CD4-positive, alpha-beta T cell (primary cell): Measurements from ENCODE around the gene CALN1. TPM values are rescaled to one million over a fixed set of nuclear protein-coding genes. Genes with fewer than 3 reads are reported as not detected.

ENCODE experiments used
- ATAC-seq: fragments of 200-7000 bp; cut with Tn5 transposase; one replicate; pipeline ENCODE4 v1.10.0; 2022; ENCODE audit warnings: mild to moderate bottlenecking; ENCODE audit not compliant: poor library complexity
- CTCF ChIA-PET: fragments of 350-600 bp; sonication (Branson Sonifier 250); formaldehyde crosslinking; loops from one replicate; lab custom pipeline; 2021; ENCODE audit warnings: antibody characterized with exemption, inconsistent platforms; lab: Charles Lee
- POLR2A ChIA-PET: fragments of 350-600 bp; sonication (Branson Sonifier 250); formaldehyde crosslinking; loops from one replicate; lab custom pipeline; 2021; ENCODE audit warnings: antibody characterized with exemption, inconsistent platforms; lab: Charles Lee
- DNase-seq, 14 experiments: peaks; one replicate each; pipeline ENCODE4 v3.0.0-alpha.2; 2013 to 2020; ENCODE audit warnings: mixed read lengths in 2 of 14
- H3K27ac ChIP-seq, 2 donors: one replicate each; pipeline versions ENCODE4 v1.5.1 to v1.7.0; 2013; ENCODE audit warnings: low read length in 2 of 2, low read depth in 1 of 2, mild to moderate bottlenecking in 1 of 2
- H3K27me3 ChIP-seq, 2 experiments: 1 replicate in 1 of 2; 2 replicates in 1 of 2; pipeline versions ENCODE4 v1.6.1 to v1.7.0; 2013; ENCODE audit warnings: low read length in 2 of 2, control low read depth in 1 of 2, mild to moderate bottlenecking in 1 of 2, moderate library complexity in 1 of 2; ENCODE audit not compliant: insufficient read depth in 2 of 2, control insufficient read depth in 1 of 2
- H3K36me3 ChIP-seq: one replicate; pipeline ENCODE4 v1.6.1; 2013; ENCODE audit warnings: low read length, control low read depth; ENCODE audit not compliant: insufficient read depth
- H3K4me1 ChIP-seq: one replicate; pipeline ENCODE4 v1.6.1; 2013; ENCODE audit warnings: low read length, control low read depth; ENCODE audit not compliant: insufficient read depth
- H3K4me3 ChIP-seq: one replicate; pipeline ENCODE4 v1.5.1; 2013; ENCODE audit warnings: mild to moderate bottlenecking, low read length, moderate library complexity
- H3K9me3 ChIP-seq, 2 experiments: 1 replicate in 1 of 2; 2 replicates in 1 of 2; pipeline versions ENCODE4 v1.6.1 to v1.7.0; 2013; ENCODE audit warnings: low read length in 2 of 2, mild to moderate bottlenecking in 2 of 2, control low read depth in 1 of 2, moderate library complexity in 1 of 2; ENCODE audit not compliant: control insufficient read depth in 1 of 2, insufficient read depth in 1 of 2
- H3K27ac Mint-ChIP-seq: one replicate; pipeline ENCODE4 v1.8.0; 2020; ENCODE audit warnings: mixed read lengths
- H3K27me3 Mint-ChIP-seq: one replicate; pipeline ENCODE4 v1.8.0; 2021; ENCODE audit warnings: mixed read lengths
- H3K36me3 Mint-ChIP-seq: one replicate; pipeline ENCODE4 v1.8.0; 2021; ENCODE audit warnings: low read depth, mixed read lengths
- H3K4me1 Mint-ChIP-seq: one replicate; pipeline ENCODE4 v1.8.0; 2021; ENCODE audit warnings: low read depth, mixed read lengths
- H3K4me3 Mint-ChIP-seq: one replicate; pipeline ENCODE4 v1.8.0; 2020; ENCODE audit warnings: mild to moderate bottlenecking, mixed read lengths
- H3K9me3 Mint-ChIP-seq: one replicate; pipeline ENCODE4 v1.8.0; 2020; ENCODE audit warnings: mixed read lengths
- intact Hi-C, 2 experiments: fragments of 100-400 bp; cut with DNase I in 1 of 2; cut with micrococcal nuclease in 1 of 2; formaldehyde crosslinking; loops; one replicate each; pipeline versions ENCODE4 v1.15.1 to v1.9.0; 2023 to 2025; cut with DNase I, micrococcal nuclease
- total RNA-seq, 174 experiments: library from RNA in 2 of 174; stranded (reverse) in 2 of 174; gene quantifications; one replicate each; pipeline ENCODE4 v1.2.3 and lab custom pipeline; 2021 to 2026
- TF ChIP-seq, protein P1 (sequence below): fragments of 200-600 bp; IDR thresholded peaks from one replicate; pipeline ENCODE4 v1.8.0; 2022; ENCODE audit warnings: antibody characterized with exemption, mild to moderate bottlenecking

Gene CALN1
- total RNA-seq, 2 experiments from 2014 or later = 0.06 TPM; not detected in 1

- DNase-seq (no peak), ATAC-seq (no peak)
- Histone ChIP-seq H3K27ac (no peak overlapping the region), H3K4me1 (no peaks in the 10 kb centered on the region), H3K36me3 (no peaks in the 10 kb centered on the region), H3K4me3 (no peak overlapping the region), H3K27me3 (no peaks in the 10 kb centered on the region), H3K9me3 (no peaks in the 10 kb centered on the region)
- no peaks in the 10 kb centered on the region for H3K9me3 Mint-ChIP-seq
- TF ChIP-seq, protein P1, sequence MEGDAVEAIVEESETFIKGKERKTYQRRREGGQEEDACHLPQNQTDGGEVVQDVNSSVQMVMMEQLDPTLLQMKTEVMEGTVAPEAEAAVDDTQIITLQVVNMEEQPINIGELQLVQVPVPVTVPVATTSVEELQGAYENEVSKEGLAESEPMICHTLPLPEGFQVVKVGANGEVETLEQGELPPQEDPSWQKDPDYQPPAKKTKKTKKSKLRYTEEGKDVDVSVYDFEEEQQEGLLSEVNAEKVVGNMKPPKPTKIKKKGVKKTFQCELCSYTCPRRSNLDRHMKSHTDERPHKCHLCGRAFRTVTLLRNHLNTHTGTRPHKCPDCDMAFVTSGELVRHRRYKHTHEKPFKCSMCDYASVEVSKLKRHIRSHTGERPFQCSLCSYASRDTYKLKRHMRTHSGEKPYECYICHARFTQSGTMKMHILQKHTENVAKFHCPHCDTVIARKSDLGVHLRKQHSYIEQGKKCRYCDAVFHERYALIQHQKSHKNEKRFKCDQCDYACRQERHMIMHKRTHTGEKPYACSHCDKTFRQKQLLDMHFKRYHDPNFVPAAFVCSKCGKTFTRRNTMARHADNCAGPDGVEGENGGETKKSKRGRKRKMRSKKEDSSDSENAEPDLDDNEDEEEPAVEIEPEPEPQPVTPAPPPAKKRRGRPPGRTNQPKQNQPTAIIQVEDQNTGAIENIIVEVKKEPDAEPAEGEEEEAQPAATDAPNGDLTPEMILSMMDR = no peak
- no peak overlapping the region for H3K27ac Mint-ChIP-seq
- ChIA-PET POLR2A (no interaction called here), CTCF (no interaction called here)
- no peak overlapping the region for H3K4me3 Mint-ChIP-seq
- H3K27me3 Mint-ChIP-seq = no peaks in the 10 kb centered on the region
- H3K36me3 Mint-ChIP-seq = no peaks in the 10 kb centered on the region
- intact Hi-C loops = no loop called here
- H3K4me1 Mint-ChIP-seq = no peaks in the 10 kb centered on the region
Observed at GRCh38 chr7:72298091-72298490, 114.0 kb downstream of the CALN1 start.

DNA sequence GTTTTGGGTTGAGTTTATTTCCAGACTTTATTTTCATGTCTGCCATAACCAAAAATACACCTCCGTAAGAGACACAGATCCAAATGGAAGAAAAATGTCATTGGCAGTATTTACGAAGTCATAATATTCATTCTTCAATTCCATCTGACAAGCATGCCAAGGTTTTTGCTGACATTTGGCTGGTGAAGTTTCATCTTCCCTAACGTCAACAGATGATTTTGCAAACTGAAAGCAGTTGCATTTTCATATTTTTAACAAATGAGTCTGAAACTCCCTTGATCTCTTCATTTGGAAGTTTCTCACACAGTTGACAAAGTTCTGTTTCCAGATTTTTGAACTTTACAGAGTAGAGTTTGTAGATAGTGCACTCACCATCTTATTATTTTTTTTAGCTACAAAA is 114.5 kb downstream of the CALN1 start:
- no peaks in the 10 kb centered on the region for H3K27me3 Mint-ChIP-seq
- TF ChIP-seq, protein P1 = no peak
- H3K4me3 Mint-ChIP-seq = no peak overlapping the region
- POLR2A ChIA-PET = no interaction called here
- H3K4me1 Mint-ChIP-seq = no peaks in the 10 kb centered on the region
- CTCF ChIA-PET = no interaction called here
- peaks cover 2% of the 10 kb centered on the region for H3K9me3 Mint-ChIP-seq
- Histone ChIP-seq H3K36me3 (no peaks in the 10 kb centered on the region), H3K9me3 (no peaks in the 10 kb centered on the region), H3K27ac (no peak overlapping the region), H3K27me3 (no peaks in the 10 kb centered on the region), H3K4me3 (no peak overlapping the region), H3K4me1 (no peaks in the 10 kb centered on the region)
- intact Hi-C loops = no loop called here
- H3K27ac Mint-ChIP-seq = no peak overlapping the region
- no peaks in the 10 kb centered on the region for H3K36me3 Mint-ChIP-seq
- no peak for ATAC-seq
- DNase-seq = no peak

DNA sequence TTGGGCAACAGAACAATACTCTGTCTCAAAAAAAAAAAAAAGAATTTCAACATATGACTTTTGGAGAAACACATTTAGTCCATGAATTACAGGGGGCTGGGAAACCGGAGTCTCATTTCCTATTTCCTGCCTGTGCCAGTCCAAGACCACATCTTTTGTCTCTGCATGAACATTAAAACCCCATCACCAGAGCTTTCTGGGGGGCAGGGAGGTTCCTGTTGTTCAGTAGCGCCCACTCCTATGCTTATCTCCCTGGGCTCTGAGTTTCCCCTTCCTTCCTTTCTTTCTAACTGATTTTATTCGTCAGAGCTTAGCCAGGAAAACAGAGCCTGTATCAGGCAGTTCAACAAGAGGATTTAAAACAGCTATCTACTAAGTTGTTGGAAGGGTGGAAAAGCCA is 119.3 kb downstream of the CALN1 start:
- Mint-ChIP-seq H3K36me3 (no peaks in the 10 kb centered on the region), H3K4me1 (no peaks in the 10 kb centered on the region), H3K27ac (no peak overlapping the region), H3K9me3 (peaks cover 5% of the 10 kb centered on the region), H3K27me3 (no peaks in the 10 kb centered on the region), H3K4me3 (no peak overlapping the region)
- intact Hi-C loops = no loop called here
- H3K36me3 ChIP-seq = no peaks in the 10 kb centered on the region
- H3K27me3 ChIP-seq = no peaks in the 10 kb centered on the region
- no peak overlapping the region for H3K4me3 ChIP-seq
- TF ChIP-seq, protein P1 = no peak
- no peak overlapping the region for H3K27ac ChIP-seq
- no peaks in the 10 kb centered on the region for H3K4me1 ChIP-seq
- no peaks in the 10 kb centered on the region for H3K9me3 ChIP-seq
- ChIA-PET POLR2A (no interaction called here), CTCF (no interaction called here)
- ATAC-seq (no peak), DNase-seq (no peak)
